Measurements from ENCODE around the gene STX18.

DNA sequence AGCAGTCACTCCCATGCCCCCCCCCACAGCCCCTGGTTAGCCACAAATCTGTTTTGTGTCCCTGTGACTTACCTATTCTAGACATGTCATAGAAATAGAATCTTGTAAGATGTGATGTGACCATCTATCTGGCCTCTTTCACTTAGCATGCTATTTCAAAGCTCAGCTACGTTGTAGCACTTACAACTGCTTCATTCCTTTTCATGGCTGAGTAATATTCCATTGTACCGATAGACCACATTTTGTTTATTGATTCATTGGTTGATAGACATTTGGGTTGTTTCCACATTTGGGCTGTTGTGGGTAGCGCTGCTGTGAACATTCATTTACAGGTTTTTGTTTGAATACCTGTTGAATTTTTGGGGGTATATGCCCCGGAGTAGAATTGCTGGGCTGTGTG lies 143.4 kb downstream of the STX18 start:
- TF ChIP-seq POLR2A (IDR thresholded peaks at IDR 0.05): no peak
- TF ChIP-seq, protein P1, sequence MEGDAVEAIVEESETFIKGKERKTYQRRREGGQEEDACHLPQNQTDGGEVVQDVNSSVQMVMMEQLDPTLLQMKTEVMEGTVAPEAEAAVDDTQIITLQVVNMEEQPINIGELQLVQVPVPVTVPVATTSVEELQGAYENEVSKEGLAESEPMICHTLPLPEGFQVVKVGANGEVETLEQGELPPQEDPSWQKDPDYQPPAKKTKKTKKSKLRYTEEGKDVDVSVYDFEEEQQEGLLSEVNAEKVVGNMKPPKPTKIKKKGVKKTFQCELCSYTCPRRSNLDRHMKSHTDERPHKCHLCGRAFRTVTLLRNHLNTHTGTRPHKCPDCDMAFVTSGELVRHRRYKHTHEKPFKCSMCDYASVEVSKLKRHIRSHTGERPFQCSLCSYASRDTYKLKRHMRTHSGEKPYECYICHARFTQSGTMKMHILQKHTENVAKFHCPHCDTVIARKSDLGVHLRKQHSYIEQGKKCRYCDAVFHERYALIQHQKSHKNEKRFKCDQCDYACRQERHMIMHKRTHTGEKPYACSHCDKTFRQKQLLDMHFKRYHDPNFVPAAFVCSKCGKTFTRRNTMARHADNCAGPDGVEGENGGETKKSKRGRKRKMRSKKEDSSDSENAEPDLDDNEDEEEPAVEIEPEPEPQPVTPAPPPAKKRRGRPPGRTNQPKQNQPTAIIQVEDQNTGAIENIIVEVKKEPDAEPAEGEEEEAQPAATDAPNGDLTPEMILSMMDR (IDR thresholded peaks at IDR 0.05): no peak
